Endothelial cell of umbilical vein (primary cell): Measurements from ENCODE around the gene IFNL3. TPM values are rescaled to one million over a fixed set of nuclear protein-coding genes. Genes with fewer than 3 reads are reported as not detected.

ENCODE experiments used
- BruUV-seq: library from RNA; stranded (reverse); fragments of 400-500 nt; replicated peaks from 2 replicates; lab custom pipeline; 2021; lab: Mats Ljungman, UMichigan
- CTCF ChIA-PET: fragments of 300-600, 350-600 bp; sonication (Branson Sonifier 250); formaldehyde crosslinking; loops from one replicate; lab custom pipeline; 2021; ENCODE audit warnings: antibody characterized with exemption, inconsistent platforms; lab: Charles Lee
- POLR2A ChIA-PET: fragments of 300-600, 350-600 bp; sonication (Branson Sonifier 250); formaldehyde crosslinking; loops from one replicate; lab custom pipeline; 2021; ENCODE audit warnings: antibody characterized with exemption, inconsistent platforms; lab: Charles Lee
- DNase-seq: peaks from one replicate; pipeline ENCODE4 v3.0.0-alpha.2; 2011; ENCODE audit warnings: low read depth, low spot score
- FAIRE-seq: peaks from 2 replicates; lab custom pipeline; 2011; peaks lifted over from hg19 to GRCh38; lab: Jason Lieb, UNC
- H2AFZ ChIP-seq: 2 replicates; pipeline ENCODE4 v1.6.0; 2012; ENCODE audit warnings: low read depth, low read length, control low read depth, inconsistent platforms
- H3K27ac ChIP-seq: 2 replicates; pipeline ENCODE4 v1.5.1; 2011; ENCODE audit warnings: low read depth, mild to moderate bottlenecking, control low read depth, low read length, moderate library complexity; ENCODE audit not compliant: insufficient read depth
- H3K27me3 ChIP-seq, 2 experiments: 2 replicates each; pipeline versions ENCODE4 v1.6.0 to v1.6.1; 2011; ENCODE audit warnings: low read length in 2 of 2, mixed read lengths in 1 of 2; ENCODE audit not compliant: control insufficient read depth in 2 of 2, insufficient read depth in 2 of 2
- H3K36me3 ChIP-seq, 2 experiments: 2 replicates in 1 of 2; 3 replicates in 1 of 2; pipeline ENCODE4 v1.5.1; 2011; ENCODE audit warnings: low read length in 2 of 2, mild to moderate bottlenecking in 1 of 2, moderate library complexity in 1 of 2; ENCODE audit not compliant: control insufficient read depth in 2 of 2, insufficient read depth in 2 of 2; ENCODE audit errors: extremely low read depth in 1 of 2
- H3K4me1 ChIP-seq: 3 replicates; pipeline ENCODE4 v1.5.1; 2011; ENCODE audit warnings: mild to moderate bottlenecking, low read length; ENCODE audit not compliant: control insufficient read depth, insufficient read depth; ENCODE audit errors: extremely low read depth
- H3K4me2 ChIP-seq: 2 replicates; pipeline ENCODE4 v1.6.1; 2011; ENCODE audit warnings: low read length, control low read depth, mixed read lengths; ENCODE audit not compliant: insufficient read depth
- H3K4me3 ChIP-seq, 3 experiments: fragments of 200-600 bp in 1 of 3; sonication (generic), shearing (Covaris generic) in 1 of 3; replicated peaks in 1 of 3; 2 replicates each; pipeline ENCODE4 v1.5.1; 2011 to 2016; ENCODE audit warnings: control low read depth in 3 of 3, low read length in 3 of 3, mild to moderate bottlenecking in 2 of 3, inconsistent platforms in 1 of 3, low read depth in 1 of 3, moderate library complexity in 1 of 3; ENCODE audit not compliant: insufficient read depth in 1 of 3
- H3K79me2 ChIP-seq: 2 replicates; pipeline ENCODE4 v1.6.0; 2012; ENCODE audit warnings: low read length, inconsistent platforms; ENCODE audit not compliant: control insufficient read depth, insufficient read depth
- H3K9ac ChIP-seq: replicated peaks from 2 replicates; pipeline ENCODE3; 2011; ENCODE audit warnings: low read length, control low read depth; ENCODE audit not compliant: insufficient read depth; ENCODE audit errors: extremely low read depth
- H3K9me1 ChIP-seq: replicated peaks from 3 replicates; pipeline ENCODE4 v1.6.0; 2011; ENCODE audit warnings: mild to moderate bottlenecking, low read length; ENCODE audit not compliant: control insufficient read depth, insufficient read depth; ENCODE audit errors: extremely low read depth
- H3K9me3 ChIP-seq: replicated peaks from 2 replicates; pipeline ENCODE4 v1.5.1; 2012; ENCODE audit warnings: low read length, inconsistent platforms; ENCODE audit not compliant: control insufficient read depth, insufficient read depth
- H4K20me1 ChIP-seq: replicated peaks from 2 replicates; pipeline ENCODE3; 2011; ENCODE audit warnings: mild to moderate bottlenecking, low read length; ENCODE audit not compliant: control insufficient read depth, insufficient read depth; ENCODE audit errors: extremely low read depth
- CTCF ChIP-seq, 2 donors: IDR thresholded peaks; 1 replicate in 1 of 2; 2 replicates in 1 of 2; pipeline ENCODE4 v1.5.1; 2011; ENCODE audit warnings: low read length in 2 of 2, mild to moderate bottlenecking in 2 of 2, moderate library complexity in 2 of 2, control low read depth in 1 of 2, inconsistent platforms in 1 of 2, low read depth in 1 of 2; ENCODE audit not compliant: insufficient read depth in 1 of 2; ENCODE audit errors: extremely low read depth in 1 of 2
- EZH2 ChIP-seq: IDR thresholded peaks from 2 replicates; pipeline ENCODE4 v1.6.1; 2012; ENCODE audit warnings: borderline replicate concordance, low read depth, mild to moderate bottlenecking, moderate library complexity, low read length, inconsistent platforms; ENCODE audit not compliant: severe bottlenecking
- FOS ChIP-seq: IDR thresholded peaks from 2 replicates; pipeline ENCODE4 v1.6.1; 2011; ENCODE audit warnings: mild to moderate bottlenecking, low read length, moderate library complexity, borderline replicate concordance; ENCODE audit not compliant: insufficient read depth
- GATA2 ChIP-seq: IDR thresholded peaks from 2 replicates; pipeline ENCODE4 v1.7.0; 2011; ENCODE audit warnings: low read depth, mild to moderate bottlenecking, moderate library complexity, mixed read lengths, low read length; ENCODE audit not compliant: insufficient read length, insufficient read depth
- JUN ChIP-seq: IDR thresholded peaks from 2 replicates; pipeline ENCODE4 v1.6.1; 2011; ENCODE audit warnings: borderline replicate concordance, low read depth; ENCODE audit not compliant: insufficient read length, insufficient read depth
- MAX ChIP-seq: IDR thresholded peaks from 2 replicates; pipeline ENCODE4 v1.6.1; 2011; ENCODE audit not compliant: insufficient read depth, insufficient read length
- MYC ChIP-seq: IDR thresholded peaks from one replicate; pipeline ENCODE4 v1.6.1; 2011; ENCODE audit warnings: mild to moderate bottlenecking, low read depth, low read length
- POLR2A ChIP-seq: IDR thresholded peaks from 2 replicates; pipeline ENCODE4 v1.6.1; 2012; ENCODE audit warnings: low read depth, mild to moderate bottlenecking, control low read depth, low read length
- POLR2AphosphoS5 ChIP-seq: IDR thresholded peaks from 2 replicates; pipeline ENCODE4 v1.6.1; 2012; ENCODE audit warnings: low read depth, mild to moderate bottlenecking, control low read depth, low read length, moderate library complexity; ENCODE audit not compliant: insufficient read depth
- dilution Hi-C: fragments of 300-500 bp; cut with MboI; formaldehyde crosslinking; loops from one replicate; pipeline ENCODE4 v1.15.0; 2019; ENCODE audit warnings: low sequenced_read_pairs; ENCODE audit not compliant: extremely low pct_ligation_motif_present
- intact Hi-C: fragments of 100-400 bp; cut with micrococcal nuclease; formaldehyde crosslinking; loops from one replicate; pipeline ENCODE4 v1.10.0; 2022
- polyA plus RNA-seq, 4 experiments: library from polyadenylated mRNA; depleted of rRNA in 3 of 4; stranded (reverse) in 3 of 4; unstranded in 1 of 4; fragments of >200 nt; gene quantifications; 2 replicates each; pipeline versions ENCODE4 v1.2.1 to v1.2.3, GENCODE V29; 2011 to 2012; ENCODE audit warnings: missing spikeins in 1 of 4
- total RNA-seq: library from RNA; stranded (reverse); gene quantifications from 2 replicates; pipeline ENCODE4 v1.2.3, GENCODE V29; 2021

The IFNL3 gene
- total and polyA plus RNA-seq, 2 donors (not counting 3 experiments of a cell fraction or from before 2014, with no cell fraction given): not detected

- no peaks in the 10 kb centered on the region for H3K36me3 ChIP-seq
- H3K4me2 ChIP-seq: no peak overlapping the region
- dilution Hi-C loops: no loop called here
- no peak overlapping the region for H2AFZ ChIP-seq
- H3K79me2 ChIP-seq: no peaks in the 10 kb centered on the region
- H3K9ac ChIP-seq: no peak overlapping the region
- H3K9me1 ChIP-seq: no peaks in the 10 kb centered on the region
- intact Hi-C loops: loop anchor here (5.0 kb wide), 1 partner anchor 146 kb away; no protein-coding TSS in a partner anchor
- H3K4me3 ChIP-seq: no peak overlapping the region
- H4K20me1 ChIP-seq: no peaks in the 10 kb centered on the region
- ChIA-PET CTCF (interaction anchor here (0.7 to 1.0 kb wide), 2 partner anchors 18 to 76 kb away, joined by 3 to 6 read pairs; no protein-coding TSS in a partner anchor), POLR2A (no interaction called here)
- DNase-seq (no peak), FAIRE-seq (no peak)
- no peaks in the 10 kb centered on the region for H3K9me3 ChIP-seq
- peaks cover 29 to 35% of the 10 kb centered on the region in 2 experiments for H3K27me3 ChIP-seq
- BruUV-seq: no TSS peak
- no peaks in the 10 kb centered on the region for H3K4me1 ChIP-seq
- no peak for TF ChIP-seq MAX
- TF ChIP-seq MYC: no peak
- TF ChIP-seq JUN: no peak
- no peak for TF ChIP-seq FOS
- no peak for TF ChIP-seq POLR2AphosphoS5
- TF ChIP-seq EZH2: no peak
- TF ChIP-seq POLR2A: no peak
- no peak for TF ChIP-seq CTCF (IDR thresholded peaks at IDR 0.05; ENCODE audit: extremely low read depth in 1 of 2, insufficient read depth in 1 of 2, low read depth in 1 of 2, low read length in 2 of 2)
- TF ChIP-seq GATA2: no peak
- no peak overlapping the region for H3K27ac ChIP-seq
These were observed 47.0 kb downstream of the IFNL3 start for GRCh38 chr19:39197808-39198207.
